K562 (cell line): ENCODE results near the gene PLXNA3. TPM values are rescaled to one million over a fixed set of nuclear protein-coding genes. Genes with fewer than 3 reads are reported as not detected.

Experiments used
- DPF2 ChIP-seq: fragments of 450-650 bp; IDR thresholded peaks from 2 replicates; pipeline ENCODE4 v1.6.1; 2016
- FOXK2 ChIP-seq, 2 experiments: fragments of 450-650 bp; IDR thresholded peaks in 1 of 2; conservative IDR thresholded peaks in 1 of 2; 2 replicates each; pipeline ENCODE4 v1.6.1; 2016; ENCODE audit warnings: low read depth in 2 of 2, mild to moderate bottlenecking in 1 of 2
- ILF3 ChIP-seq: fragments of 450-650 bp; IDR thresholded peaks from 2 replicates; pipeline ENCODE4 v1.6.1; 2018; ENCODE audit warnings: antibody characterized with exemption, mild to moderate bottlenecking, moderate library complexity, borderline replicate concordance
- KAT7 ChIP-seq: sonication (generic); formaldehyde crosslinking; IDR thresholded peaks from 2 replicates; pipeline ENCODE4 v1.8.0; 2022; ENCODE audit warnings: missing genetic modification reagents, mild to moderate bottlenecking, borderline replicate concordance
- KLF6 ChIP-seq: fragments of 250-450 bp; sonication (Bioruptor Pico); IDR thresholded peaks from 2 replicates; pipeline ENCODE4 v1.4.0; 2020; ENCODE audit warnings: mild to moderate bottlenecking, moderate library complexity, borderline replicate concordance
- MEIS2 ChIP-seq: fragments of 450-650 bp; IDR thresholded peaks from 2 replicates; pipeline ENCODE4 v1.6.1; 2014; ENCODE audit warnings: mild to moderate bottlenecking; ENCODE audit not compliant: partially characterized antibody
- MLX ChIP-seq, 2 experiments: fragments of 450-650 bp in 1 of 2; sonication (generic) in 1 of 2; formaldehyde crosslinking; conservative IDR thresholded peaks; 2 replicates each; pipeline versions ENCODE4 v1.4.0 to v1.8.1; 2020 to 2022; ENCODE audit warnings: mild to moderate bottlenecking in 1 of 2, missing genetic modification reagents in 1 of 2
- MTA1 ChIP-seq: fragments of 450-650 bp; IDR thresholded peaks from 2 replicates; pipeline ENCODE4 v1.6.1; 2017; ENCODE audit warnings: borderline replicate concordance
- MTA2 ChIP-seq: fragments of 450-650 bp; IDR thresholded peaks from 2 replicates; pipeline ENCODE4 v1.6.1; 2016; ENCODE audit warnings: low read depth
- NFRKB ChIP-seq: fragments of 450-650 bp; IDR thresholded peaks from 2 replicates; pipeline ENCODE4 v1.6.1; 2016; ENCODE audit warnings: low read depth
- NRF1 ChIP-seq, 2 experiments: fragments of 450-650 bp; IDR thresholded peaks in 1 of 2; conservative IDR thresholded peaks in 1 of 2; 2 replicates each; pipeline ENCODE4 v1.6.1; 2014; ENCODE audit warnings: mild to moderate bottlenecking in 2 of 2
- PCBP1 ChIP-seq: fragments of 200-400 bp; formaldehyde crosslinking; IDR thresholded peaks from 2 replicates; pipeline ENCODE4 v1.6.1; 2018; ENCODE audit warnings: mild to moderate bottlenecking, low read depth, low read length; ENCODE audit not compliant: poor library complexity, severe bottlenecking
- POLR2G ChIP-seq: fragments of 200-400 bp; formaldehyde crosslinking; IDR thresholded peaks from 2 replicates; pipeline ENCODE4 v1.6.1; 2017; ENCODE audit warnings: low read depth, mild to moderate bottlenecking, antibody characterized with exemption, low read length, moderate library complexity
- RBM34 ChIP-seq: fragments of 200-400 bp; formaldehyde crosslinking; IDR thresholded peaks from 2 replicates; pipeline ENCODE4 v1.6.1; 2018; ENCODE audit warnings: low read length, borderline replicate concordance; ENCODE audit not compliant: insufficient read depth
- RREB1 ChIP-seq: fragments of 250-450 bp; sonication (Bioruptor Pico); IDR thresholded peaks from 2 replicates; pipeline ENCODE4 v1.4.0; 2020
- SNIP1 ChIP-seq: fragments of 450-650 bp; IDR thresholded peaks from 2 replicates; pipeline ENCODE4 v1.7.1; 2017; ENCODE audit warnings: low read depth, mild to moderate bottlenecking
- SPI1 ChIP-seq: IDR thresholded peaks from 2 replicates; pipeline ENCODE4 v1.6.1; 2011; ENCODE audit warnings: low read depth, low read length, control low read depth, borderline replicate concordance
- TAF7 ChIP-seq: fragments of 450-650 bp; IDR thresholded peaks from 2 replicates; pipeline ENCODE4 v1.6.1; 2016; ENCODE audit warnings: missing genetic modification characterization, missing compliant biosample characterization
- THRAP3 ChIP-seq: fragments of 450-650 bp; IDR thresholded peaks from 2 replicates; pipeline ENCODE4 v1.6.1; 2016; ENCODE audit warnings: mild to moderate bottlenecking, inconsistent platforms, borderline replicate concordance
- ZNF12 ChIP-seq: sonication (generic); formaldehyde crosslinking; IDR thresholded peaks from 2 replicates; pipeline ENCODE4 v1.4.0; 2020; ENCODE audit warnings: mild to moderate bottlenecking, missing genetic modification reagents
- ZNF224 ChIP-seq: sonication (generic); formaldehyde crosslinking; IDR thresholded peaks from 2 replicates; pipeline ENCODE4 v1.8.0; 2022; ENCODE audit warnings: mild to moderate bottlenecking, missing genetic modification reagents
- ZNF354B ChIP-seq: fragments of 250-450 bp; sonication (Bioruptor Pico); IDR thresholded peaks from 2 replicates; pipeline ENCODE4 v1.4.0; 2020
- ZNF57 ChIP-seq: fragments of 450-650 bp; formaldehyde crosslinking; IDR thresholded peaks from 2 replicates; pipeline ENCODE4 v1.4.0; 2020; ENCODE audit warnings: mild to moderate bottlenecking, moderate library complexity
- ZNF695 ChIP-seq: fragments of 450-650 bp; formaldehyde crosslinking; IDR thresholded peaks from 2 replicates; pipeline ENCODE4 v1.4.0; 2020; ENCODE audit warnings: mild to moderate bottlenecking, moderate library complexity
- polyA plus RNA-seq, 8 experiments: library from polyadenylated mRNA; depleted of rRNA in 4 of 8; stranded (reverse) in 5 of 8; unstranded in 3 of 8; fragments of >200 nt; fragmentation: Nextera tagmentation in 2 of 8; fragmentation: Illumina TruSeq in 1 of 8; extraction: Ambion mirVana in 2 of 8; extraction: Trizol in 1 of 8; gene quantifications; 2 replicates each; pipeline versions ENCODE4 v1.2.1 to v1.2.3, GENCODE V29; 2011 to 2014; ENCODE audit warnings: inconsistent platforms in 1 of 8, missing spikeins in 1 of 8
- total RNA-seq, 7 experiments: library from RNA; depleted of rRNA in 6 of 7; stranded (reverse); fragments of >200 nt in 6 of 7; fragmentation: Illumina TruSeq in 2 of 7; extraction: Trizol in 2 of 7; gene quantifications; 2 replicates each; pipeline versions ENCODE4 v1.2.1 to v1.2.3, GENCODE V29; 2011 to 2021; ENCODE audit warnings: low replicate concordance in 1 of 7

PLXNA3 gene
- total and polyA plus RNA-seq, 9 of the 15 experiments (the other 6 are each of a cell fraction or from before 2014, with no cell fraction given): 0.32 to 47.8 (median 7.5) TPM

GRCh38 chrX:154490414-154491083 is 32.5 kb downstream of the PLXNA3 start, which contains the start of gene SLC10A3 (continued):
- peak; percentile 41; the same call in 1 of the 2 replicates for TF ChIP-seq MTA1
- TF ChIP-seq NRF1 (conservative IDR thresholded peaks at IDR 0.05 in 1 of 2, IDR thresholded peaks at IDR 0.05 in 1 of 2): peak; percentile 87 to 89
- no peak for TF ChIP-seq DPF2
- TF ChIP-seq FOXK2 (conservative IDR thresholded peaks at IDR 0.05 in 1 of 2, IDR thresholded peaks at IDR 0.05 in 1 of 2; ENCODE audit: low read depth in 2 of 2): peak; percentile 43 to 49; a peak in 2 of 4 replicates
- TF ChIP-seq ZNF12: no peak
- TF ChIP-seq RREB1 (CRISPR knock-in tag): no peak
- TF ChIP-seq NFRKB: no peak
- no peak for TF ChIP-seq THRAP3
- TF ChIP-seq MEIS2: peak; percentile 23
- TF ChIP-seq SNIP1: no peak
- no peak for TF ChIP-seq KAT7 (CRISPR knock-in tag)
- 0 out of 2 replicates have a peak, but pooled peaks have one; percentile 34 for TF ChIP-seq ILF3
- TF ChIP-seq ZNF224: no peak
- TF ChIP-seq MLX (CRISPR knock-in tag; conservative IDR thresholded peaks at IDR 0.05): 0 out of 4 replicates have a peak, but pooled peaks of 1 of the 2 experiments have one; percentile 17
- no peak for TF ChIP-seq ZNF57 (CRISPR knock-in tag)
- peak; percentile 96 for TF ChIP-seq POLR2G
- TF ChIP-seq ZNF695 (CRISPR knock-in tag): no peak
- no peak for TF ChIP-seq SPI1
- TF ChIP-seq KLF6 (CRISPR knock-in tag): no peak
- peak; percentile 31 for TF ChIP-seq PCBP1
- no peak for TF ChIP-seq RBM34
- TF ChIP-seq MTA2: no peak
- TF ChIP-seq TAF7 (tag): peak; percentile 42; the same call in 1 of the 2 replicates
- no peak for TF ChIP-seq ZNF354B
